Loucy (cell line): ENCODE measurements around the gene CACNA1A.

Experiments
- CTCF ChIP-seq: fragments of 200-600 bp; sonication (generic); conservative IDR thresholded peaks from 2 replicates; pipeline ENCODE4 v1.5.1; 2014; ENCODE audit warnings: mild to moderate bottlenecking, antibody characterized with exemption, low read length
- EZH2phosphoT487 ChIP-seq: fragments of 200-600 bp; IDR thresholded peaks from 2 replicates; pipeline ENCODE4 v1.6.1; 2018; ENCODE audit warnings: antibody characterized with exemption, mild to moderate bottlenecking, moderate library complexity, borderline replicate concordance

GRCh38 chr19:13207237-13207845 is 298.9 kb downstream of the CACNA1A start:
- TF ChIP-seq CTCF (no peak), EZH2phosphoT487 (no peak)
